Neural cell (in vitro differentiated cells): Measurements from ENCODE around the gene CCDC50. TPM values are rescaled to one million over a fixed set of nuclear protein-coding genes. Genes with fewer than 3 reads are reported as not detected.

ENCODE experiments used
- H2AFZ ChIP-seq: fragments of 200-600, 300-800 bp; sonication (generic), shearing (Covaris generic); 2 replicates; pipeline ENCODE4 v1.6.0; 2014; ENCODE audit warnings: low read depth, mild to moderate bottlenecking, antibody characterized with exemption, low read length, moderate library complexity
- H3F3A ChIP-seq: fragments of 200-600 bp; shearing (Covaris generic); 2 replicates; pipeline ENCODE4 v1.6.1; 2016; ENCODE audit warnings: mild to moderate bottlenecking, moderate library complexity, mixed read lengths, antibody characterized with exemption, low read length; ENCODE audit not compliant: insufficient read depth, poor library complexity, severe bottlenecking
- H3K27ac ChIP-seq: fragments of 200-600, 300-800 bp; sonication (generic), shearing (Covaris generic); 2 replicates; pipeline ENCODE4 v1.5.1; 2014; ENCODE audit warnings: mild to moderate bottlenecking, low read length, moderate library complexity
- H3K27me3 ChIP-seq: fragments of 300-800, 200-600 bp; sonication (generic), shearing (Covaris generic); 2 replicates; pipeline ENCODE4 v1.6.0; 2014; ENCODE audit warnings: mild to moderate bottlenecking, low read depth, low read length, moderate library complexity; ENCODE audit not compliant: insufficient read depth
- H3K36me3 ChIP-seq: fragments of 300-800, 200-600 bp; sonication (generic), shearing (Covaris generic); 2 replicates; pipeline ENCODE4 v1.5.1; 2014; ENCODE audit warnings: mild to moderate bottlenecking, antibody characterized with exemption, low read length, moderate library complexity; ENCODE audit not compliant: insufficient read depth
- H3K4me2 ChIP-seq: fragments of 300-800, 200-600 bp; sonication (generic), shearing (Covaris generic); 2 replicates; pipeline ENCODE4 v1.6.0; 2014; ENCODE audit warnings: mild to moderate bottlenecking, low read length
- H3K4me3 ChIP-seq: fragments of 300-800, 200-600 bp; sonication (generic), shearing (Covaris generic); 2 replicates; pipeline ENCODE4 v1.5.1; 2014; ENCODE audit warnings: mild to moderate bottlenecking, low read length, moderate library complexity
- H3K79me2 ChIP-seq: fragments of 200-600 bp; shearing (Covaris generic); replicated peaks from 2 replicates; pipeline ENCODE4 v1.6.0; 2014; ENCODE audit warnings: mild to moderate bottlenecking, low read length, moderate library complexity; ENCODE audit not compliant: insufficient read depth
- H3K9ac ChIP-seq: fragments of 300-800, 200-600 bp; sonication (generic), shearing (Covaris generic); 2 replicates; pipeline ENCODE4 v1.6.1; 2016; ENCODE audit warnings: mild to moderate bottlenecking, low read length, mixed read lengths
- H3K9me2 ChIP-seq: fragments of 200-600 bp; shearing (Covaris generic); 2 replicates; pipeline ENCODE4 v1.6.1; 2016; ENCODE audit warnings: mild to moderate bottlenecking, low read length, mixed read lengths; ENCODE audit not compliant: insufficient read depth
- H3K9me3 ChIP-seq: fragments of 200-600, 300-800 bp; sonication (generic), shearing (Covaris generic); 2 replicates; pipeline ENCODE4 v1.6.1; 2016; ENCODE audit warnings: mild to moderate bottlenecking, mixed run types, low read length, moderate library complexity, mixed read lengths
- H4K20me1 ChIP-seq: fragments of 200-600 bp; shearing (Covaris generic); 2 replicates; pipeline ENCODE4 v1.6.1; 2016; ENCODE audit warnings: mild to moderate bottlenecking, mixed run types; ENCODE audit not compliant: insufficient read depth
- EP300 ChIP-seq: fragments of 450-650 bp; conservative IDR thresholded peaks from 2 replicates; pipeline ENCODE4 v1.6.1; 2014; ENCODE audit warnings: antibody characterized with exemption, mild to moderate bottlenecking, moderate library complexity; ENCODE audit not compliant: poor library complexity, severe bottlenecking
- EZH2 ChIP-seq: fragments of 200-600, 300-800 bp; shearing (Covaris generic), sonication (generic); IDR thresholded peaks from 2 replicates; pipeline ENCODE4 v1.6.1; 2014; ENCODE audit warnings: antibody characterized with exemption, low read length, borderline replicate concordance, mild to moderate bottlenecking; ENCODE audit not compliant: insufficient read depth, poor library complexity, severe bottlenecking
- MXI1 ChIP-seq: fragments of 450-650 bp; conservative IDR thresholded peaks from 2 replicates; pipeline ENCODE4 v1.6.1; 2014; ENCODE audit warnings: antibody characterized with exemption, mild to moderate bottlenecking; ENCODE audit not compliant: poor library complexity, severe bottlenecking
- POLR2AphosphoS5 ChIP-seq: IDR thresholded peaks from 2 replicates; pipeline ENCODE4 v1.6.1; 2012
- RAD21 ChIP-seq: fragments of 450-650 bp; conservative IDR thresholded peaks from 2 replicates; pipeline ENCODE4 v1.6.1; 2014; ENCODE audit warnings: antibody characterized with exemption, mild to moderate bottlenecking, moderate library complexity
- REST ChIP-seq: IDR thresholded peaks from 2 replicates; pipeline ENCODE4 v1.6.1; 2012; ENCODE audit warnings: borderline replicate concordance
- SMC3 ChIP-seq: fragments of 450-650 bp; conservative IDR thresholded peaks from 2 replicates; pipeline ENCODE4 v1.6.1; 2014; ENCODE audit warnings: antibody characterized with exemption, mild to moderate bottlenecking, moderate library complexity; ENCODE audit not compliant: poor library complexity
- TAF1 ChIP-seq: IDR thresholded peaks from 2 replicates; pipeline ENCODE4 v1.6.1; 2012; ENCODE audit warnings: low read depth
- polyA plus RNA-seq: library from polyadenylated mRNA; depleted of rRNA; stranded (reverse); fragments of >200 nt; gene quantifications from 2 replicates; pipeline ENCODE4 v1.2.3, GENCODE V29; 2014

The CCDC50 gene
- polyA plus RNA-seq, 1 donor from 2014 or later = 58.2 TPM

GRCh38 chr3:191373327-191373726, 44.1 kb downstream of the CCDC50 start:
- no peak overlapping the region for H2AFZ ChIP-seq
- no peaks in the 10 kb centered on the region for H4K20me1 ChIP-seq
- TF ChIP-seq RAD21 = no peak
- no peak for TF ChIP-seq EZH2
- TF ChIP-seq SMC3 = no peak
- no peak for TF ChIP-seq REST
- H3F3A ChIP-seq = no peaks in the 10 kb centered on the region
- no peak overlapping the region for H3K4me3 ChIP-seq
- no peak overlapping the region for H3K9ac ChIP-seq
- H3K27ac ChIP-seq = no peak overlapping the region
- no peaks in the 10 kb centered on the region for H3K79me2 ChIP-seq
- H3K36me3 ChIP-seq = peaks cover 10% of the 10 kb centered on the region
- no peaks in the 10 kb centered on the region for H3K9me3 ChIP-seq
- H3K4me2 ChIP-seq = no peak overlapping the region
- no peaks in the 10 kb centered on the region for H3K9me2 ChIP-seq
- no peaks in the 10 kb centered on the region for H3K27me3 ChIP-seq

GRCh38 chr3:191376516-191377141, 47.4 kb downstream of the CCDC50 start:
- no peaks in the 10 kb centered on the region for H3K79me2 ChIP-seq
- H3K4me3 ChIP-seq = no peak overlapping the region
- no peaks in the 10 kb centered on the region for H3K27me3 ChIP-seq
- H3K9ac ChIP-seq = no peak overlapping the region
- no peaks in the 10 kb centered on the region for H3F3A ChIP-seq
- no peak overlapping the region for H3K4me2 ChIP-seq
- no peak overlapping the region for H2AFZ ChIP-seq
- TF ChIP-seq EP300 = no peak
- peaks cover 16% of the 10 kb centered on the region for H3K36me3 ChIP-seq
- no peaks in the 10 kb centered on the region for H3K9me2 ChIP-seq
- H3K27ac ChIP-seq = no peak overlapping the region
- H3K9me3 ChIP-seq = no peaks in the 10 kb centered on the region
- no peaks in the 10 kb centered on the region for H4K20me1 ChIP-seq

- Histone ChIP-seq H3F3A (no peaks in the 10 kb centered on the region), H3K36me3 (peaks cover 16% of the 10 kb centered on the region), H3K27me3 (no peaks in the 10 kb centered on the region), H3K4me3 (no peak overlapping the region), H3K79me2 (no peaks in the 10 kb centered on the region), H2AFZ (no peak overlapping the region), H4K20me1 (no peaks in the 10 kb centered on the region), H3K9me3 (no peaks in the 10 kb centered on the region), H3K9ac (no peak overlapping the region), H3K9me2 (no peaks in the 10 kb centered on the region), H3K4me2 (no peak overlapping the region), H3K27ac (no peak overlapping the region)
- TF ChIP-seq EZH2 (no peak), SMC3 (no peak), RAD21 (no peak), MXI1 (no peak), POLR2AphosphoS5 (no peak), TAF1 (no peak)
These were observed 49.1 kb downstream of the CCDC50 start for GRCh38 chr3:191378142-191378812.
